ENCODE results near the gene UBE2M.

GRCh38 chr19:58536852-58537798 lies 21.3 kb downstream of the UBE2M start:
- TF ChIP-seq CTCF (IDR thresholded peaks at IDR 0.05; ENCODE audit: insufficient read depth, low read length, poor library complexity, severe bottlenecking) (no peak), EZH2phosphoT487 (conservative IDR thresholded peaks at IDR 0.05; ENCODE audit: low read length) (no peak)
